Right lobe of liver (tissue), 4 donors: ENCODE data around the gene SAMD4A.

Experiments
- POLR2A ChIP-seq: fragments of 450-650 bp; IDR thresholded peaks from one replicate; pipeline ENCODE4 v1.6.1; 2017; ENCODE audit warnings: antibody characterized with exemption, mild to moderate bottlenecking
- TF ChIP-seq, protein P1 (sequence below), 4 donors: fragments of 200-600 bp in 3 of 4; fragments of 450-650 bp in 1 of 4; IDR thresholded peaks; one replicate each; pipeline versions ENCODE4 v1.5.1 to v1.8.0; 2016 to 2022; ENCODE audit warnings: antibody characterized with exemption in 4 of 4, mild to moderate bottlenecking in 2 of 4
- donor health status: DM: no; HTN: no; CAD: no.
- donor health status: DM: no; HTN: no; CAD: no.
- donor health status: DM: no; HTN: yes; CAD: no.

DNA sequence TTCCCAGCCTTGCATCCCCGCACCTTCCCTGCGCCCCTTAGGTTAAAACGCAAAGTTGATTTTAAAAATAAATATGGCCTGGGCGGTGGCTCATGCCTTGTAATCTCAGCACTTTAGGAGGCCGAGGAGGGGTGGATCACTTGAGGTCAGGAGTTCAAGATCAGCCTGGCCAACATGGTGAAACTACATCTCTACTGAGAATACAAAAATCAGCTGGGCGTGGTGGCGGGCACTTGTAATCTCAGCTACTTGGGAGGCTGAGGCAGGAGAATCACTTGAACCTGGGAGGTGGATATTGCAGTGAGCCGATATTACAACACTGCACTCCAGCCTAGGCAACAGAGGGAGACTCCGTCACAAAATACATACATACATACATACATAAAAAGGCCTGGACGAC is 239.7 kb downstream of the SAMD4A start:
- TF ChIP-seq, protein P1, sequence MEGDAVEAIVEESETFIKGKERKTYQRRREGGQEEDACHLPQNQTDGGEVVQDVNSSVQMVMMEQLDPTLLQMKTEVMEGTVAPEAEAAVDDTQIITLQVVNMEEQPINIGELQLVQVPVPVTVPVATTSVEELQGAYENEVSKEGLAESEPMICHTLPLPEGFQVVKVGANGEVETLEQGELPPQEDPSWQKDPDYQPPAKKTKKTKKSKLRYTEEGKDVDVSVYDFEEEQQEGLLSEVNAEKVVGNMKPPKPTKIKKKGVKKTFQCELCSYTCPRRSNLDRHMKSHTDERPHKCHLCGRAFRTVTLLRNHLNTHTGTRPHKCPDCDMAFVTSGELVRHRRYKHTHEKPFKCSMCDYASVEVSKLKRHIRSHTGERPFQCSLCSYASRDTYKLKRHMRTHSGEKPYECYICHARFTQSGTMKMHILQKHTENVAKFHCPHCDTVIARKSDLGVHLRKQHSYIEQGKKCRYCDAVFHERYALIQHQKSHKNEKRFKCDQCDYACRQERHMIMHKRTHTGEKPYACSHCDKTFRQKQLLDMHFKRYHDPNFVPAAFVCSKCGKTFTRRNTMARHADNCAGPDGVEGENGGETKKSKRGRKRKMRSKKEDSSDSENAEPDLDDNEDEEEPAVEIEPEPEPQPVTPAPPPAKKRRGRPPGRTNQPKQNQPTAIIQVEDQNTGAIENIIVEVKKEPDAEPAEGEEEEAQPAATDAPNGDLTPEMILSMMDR (IDR thresholded peaks at IDR 0.05) = no peak
- TF ChIP-seq POLR2A = no peak
